ENCODE data around the gene ZNF574.

ZNF574 gene

DNA sequence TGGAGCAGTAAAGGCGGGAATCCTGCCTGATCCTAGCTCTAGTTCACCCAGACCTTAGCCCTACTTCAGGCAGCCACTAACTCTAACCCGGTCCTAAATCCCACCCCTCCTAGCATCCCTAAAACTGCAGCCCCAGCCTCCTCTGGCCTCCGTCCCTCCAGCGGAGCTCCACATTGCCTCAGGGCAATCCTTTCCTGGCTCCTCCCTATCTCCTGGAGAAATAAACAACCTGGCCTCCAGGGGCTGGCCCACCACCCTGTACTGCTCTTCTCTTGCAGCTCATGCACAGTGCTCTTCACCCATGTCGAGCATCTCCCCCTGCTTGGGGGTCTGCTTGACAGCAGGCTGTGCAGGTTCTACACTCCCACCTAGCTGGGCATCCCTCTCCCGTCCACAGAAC is 49.6 kb downstream of the ZNF574 start:
- TF ChIP-seq, protein P1, sequence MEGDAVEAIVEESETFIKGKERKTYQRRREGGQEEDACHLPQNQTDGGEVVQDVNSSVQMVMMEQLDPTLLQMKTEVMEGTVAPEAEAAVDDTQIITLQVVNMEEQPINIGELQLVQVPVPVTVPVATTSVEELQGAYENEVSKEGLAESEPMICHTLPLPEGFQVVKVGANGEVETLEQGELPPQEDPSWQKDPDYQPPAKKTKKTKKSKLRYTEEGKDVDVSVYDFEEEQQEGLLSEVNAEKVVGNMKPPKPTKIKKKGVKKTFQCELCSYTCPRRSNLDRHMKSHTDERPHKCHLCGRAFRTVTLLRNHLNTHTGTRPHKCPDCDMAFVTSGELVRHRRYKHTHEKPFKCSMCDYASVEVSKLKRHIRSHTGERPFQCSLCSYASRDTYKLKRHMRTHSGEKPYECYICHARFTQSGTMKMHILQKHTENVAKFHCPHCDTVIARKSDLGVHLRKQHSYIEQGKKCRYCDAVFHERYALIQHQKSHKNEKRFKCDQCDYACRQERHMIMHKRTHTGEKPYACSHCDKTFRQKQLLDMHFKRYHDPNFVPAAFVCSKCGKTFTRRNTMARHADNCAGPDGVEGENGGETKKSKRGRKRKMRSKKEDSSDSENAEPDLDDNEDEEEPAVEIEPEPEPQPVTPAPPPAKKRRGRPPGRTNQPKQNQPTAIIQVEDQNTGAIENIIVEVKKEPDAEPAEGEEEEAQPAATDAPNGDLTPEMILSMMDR (IDR thresholded peaks at IDR 0.05) = no peak

DNA sequence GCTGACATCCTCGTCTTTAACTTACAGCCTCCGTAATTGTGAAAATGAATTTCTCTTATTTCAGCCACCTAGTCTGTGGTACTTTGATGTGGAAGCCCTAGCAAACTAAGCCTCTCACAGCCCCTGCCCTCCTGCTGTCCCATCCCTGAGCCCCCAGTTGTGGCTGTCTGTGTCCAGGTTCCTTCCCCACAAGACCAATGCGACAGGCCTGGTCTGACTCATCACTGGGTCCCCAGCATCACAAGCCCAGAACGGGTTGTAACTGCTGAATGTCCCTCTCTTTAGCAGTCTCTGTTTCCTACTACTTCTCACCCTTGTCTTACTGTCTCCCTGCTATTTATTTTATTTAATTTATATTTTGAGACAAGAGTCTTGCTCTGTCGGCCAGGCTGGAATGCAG is 50.6 kb downstream of the ZNF574 start:
- H3K27ac ChIP-seq = no peak overlapping the region
- H3K4me1 ChIP-seq = no peaks in the 10 kb centered on the region
- TF ChIP-seq, protein P1 (IDR thresholded peaks at IDR 0.05) = no peak
- no peaks in the 10 kb centered on the region for H3K36me3 ChIP-seq (ENCODE audit: control insufficient read depth, insufficient read depth, low read length)
- no peak overlapping the region for H3K9ac ChIP-seq
- no peaks in the 10 kb centered on the region for H3K27me3 ChIP-seq (ENCODE audit: control insufficient read depth, insufficient read depth, low read length)
- H3K79me2 ChIP-seq = no peaks in the 10 kb centered on the region
- no peak overlapping the region for H2AFZ ChIP-seq
- no peak overlapping the region for H3K4me2 ChIP-seq (ENCODE audit: low read length)
- H3K9me3 ChIP-seq (ENCODE audit: control insufficient read depth, low read length) = no peaks in the 10 kb centered on the region
- no peak overlapping the region for H3K4me3 ChIP-seq (ENCODE audit: low read depth, low read length)

More for the DNA sequence above, 49.6 kb downstream of the ZNF574 start:
- no peaks in the 10 kb centered on the region for H3K79me2 ChIP-seq
- H2AFZ ChIP-seq = no peak overlapping the region
- H3K4me1 ChIP-seq = no peaks in the 10 kb centered on the region
- H3K4me3 ChIP-seq (ENCODE audit: low read depth, low read length) = no peak overlapping the region
- no peaks in the 10 kb centered on the region for H3K9me3 ChIP-seq (ENCODE audit: control insufficient read depth, low read length)
- no peak overlapping the region for H3K27ac ChIP-seq
- no peak overlapping the region for H3K4me2 ChIP-seq (ENCODE audit: low read length)
- H3K27me3 ChIP-seq (ENCODE audit: control insufficient read depth, insufficient read depth, low read length) = no peaks in the 10 kb centered on the region
- H3K9ac ChIP-seq = no peak overlapping the region
- H3K36me3 ChIP-seq (ENCODE audit: control insufficient read depth, insufficient read depth, low read length) = no peaks in the 10 kb centered on the region

DNA sequence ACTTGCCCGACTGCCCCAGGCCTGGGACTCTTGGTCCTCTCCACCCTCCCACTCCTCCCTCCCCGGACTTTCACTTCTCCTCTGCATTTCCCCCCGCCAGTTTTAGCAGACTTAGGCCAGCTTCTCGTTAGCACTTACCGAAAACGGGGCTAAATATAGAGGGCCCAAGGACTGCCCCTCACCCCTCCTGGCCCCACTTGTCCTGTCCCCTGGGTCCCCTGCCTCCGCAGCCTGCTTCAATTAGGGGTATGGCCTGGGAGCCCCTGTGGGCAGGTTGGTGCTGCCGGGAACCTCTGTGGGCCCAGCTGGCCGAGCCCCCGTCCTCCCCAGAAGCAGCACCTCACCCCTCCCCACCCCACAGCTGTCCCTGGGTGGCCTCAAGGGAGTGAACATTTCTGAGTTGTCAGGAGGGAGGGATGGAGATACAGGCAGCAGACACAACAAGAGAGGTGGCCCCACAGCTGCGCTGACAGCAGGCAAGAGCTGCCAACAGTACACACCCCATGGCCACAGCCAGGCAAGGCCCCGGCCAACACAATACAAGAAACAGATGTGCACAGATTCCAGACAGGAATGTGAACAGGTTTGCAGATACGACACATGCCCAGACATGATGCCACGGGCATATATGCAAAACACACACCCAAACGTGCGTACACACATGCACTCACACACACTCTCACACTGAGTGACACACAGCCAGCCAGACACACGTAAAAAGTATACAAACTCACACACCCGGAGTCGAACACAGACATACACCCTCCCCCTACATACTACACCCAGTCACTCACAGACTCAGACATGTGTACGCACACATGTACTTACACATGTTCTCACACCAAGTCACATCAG is 53.7 kb downstream of the ZNF574 start:
- H3K4me1 ChIP-seq = peaks cover 14% of the 10 kb centered on the region
- H2AFZ ChIP-seq = no peak overlapping the region
- H3K27me3 ChIP-seq (ENCODE audit: control insufficient read depth, insufficient read depth, low read length) = peaks cover 8% of the 10 kb centered on the region
- no peak overlapping the region for H3K9ac ChIP-seq
- TF ChIP-seq, protein P1 (IDR thresholded peaks at IDR 0.05) = no peak
- H3K4me2 ChIP-seq (ENCODE audit: low read length) = no peak overlapping the region
- no peaks in the 10 kb centered on the region for H3K9me3 ChIP-seq (ENCODE audit: control insufficient read depth, low read length)
- H3K36me3 ChIP-seq (ENCODE audit: control insufficient read depth, insufficient read depth, low read length) = no peaks in the 10 kb centered on the region
- H3K4me3 ChIP-seq (ENCODE audit: low read depth, low read length) = no peak overlapping the region
- H3K79me2 ChIP-seq = no peaks in the 10 kb centered on the region
- H3K27ac ChIP-seq = no peak overlapping the region

DNA sequence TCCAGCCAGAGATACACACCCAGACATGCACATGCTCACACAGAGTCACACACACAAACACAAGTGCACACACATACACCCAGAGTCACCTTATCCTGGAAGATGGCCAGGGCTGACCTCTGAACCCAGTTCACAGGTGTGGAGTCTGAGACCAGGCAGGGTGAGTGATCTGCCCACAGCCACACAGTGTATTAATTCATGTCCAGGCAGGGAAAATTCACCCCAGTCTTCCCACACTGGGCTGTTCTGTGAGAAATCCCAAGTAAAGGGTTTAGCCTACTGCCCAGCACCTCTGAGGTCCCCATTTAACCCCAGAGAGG is 54.2 kb downstream of the ZNF574 start:
- Histone ChIP-seq H3K4me2 (ENCODE audit: low read length) (no peak overlapping the region), H3K9ac (no peak overlapping the region), H3K4me1 (peaks cover 14% of the 10 kb centered on the region), H3K36me3 (ENCODE audit: control insufficient read depth, insufficient read depth, low read length) (no peaks in the 10 kb centered on the region), H3K79me2 (no peaks in the 10 kb centered on the region), H2AFZ (no peak overlapping the region), H3K27ac (no peak overlapping the region), H3K27me3 (ENCODE audit: control insufficient read depth, insufficient read depth, low read length) (peaks cover 8% of the 10 kb centered on the region), H3K4me3 (ENCODE audit: low read depth, low read length) (no peak overlapping the region), H3K9me3 (ENCODE audit: control insufficient read depth, low read length) (no peaks in the 10 kb centered on the region)
- TF ChIP-seq, protein P1 (IDR thresholded peaks at IDR 0.05) = no peak

Data from parathyroid adenoma (tissue), 2 donors.